Astrocyte (in vitro differentiated cells and primary cell): ENCODE data around the gene DNAH9. TPM values are rescaled to one million over a fixed set of nuclear protein-coding genes. Genes with fewer than 3 reads are reported as not detected.

ENCODE experiments used
- DNase-seq: peaks from one replicate; pipeline ENCODE4 v3.0.0-alpha.2; 2010; ENCODE audit warnings: low read depth
- FAIRE-seq: peaks from 2 replicates; lab custom pipeline; 2011; peaks lifted over from hg19 to GRCh38; lab: Jason Lieb, UNC
- H2AFZ ChIP-seq: 2 replicates; pipeline ENCODE4 v1.6.0; 2012; ENCODE audit warnings: low read depth, low read length, inconsistent platforms
- H3K27ac ChIP-seq: 2 replicates; pipeline ENCODE4 v1.5.1; 2011; ENCODE audit warnings: low read depth, low read length, inconsistent platforms
- H3K27me3 ChIP-seq: 2 replicates; pipeline ENCODE4 v1.6.0; 2011; ENCODE audit warnings: low read length, inconsistent platforms; ENCODE audit not compliant: insufficient read depth
- H3K36me3 ChIP-seq: 2 replicates; pipeline ENCODE4 v1.5.1; 2011; ENCODE audit warnings: low read length, inconsistent platforms; ENCODE audit not compliant: insufficient read depth
- H3K4me1 ChIP-seq: 2 replicates; pipeline ENCODE4 v1.5.1; 2011; ENCODE audit warnings: low read length, inconsistent platforms; ENCODE audit not compliant: insufficient read depth
- H3K4me2 ChIP-seq: 2 replicates; pipeline ENCODE4 v1.6.0; 2012; ENCODE audit warnings: low read length, inconsistent platforms
- H3K4me3 ChIP-seq: 2 replicates; pipeline ENCODE4 v1.5.1; 2011; ENCODE audit warnings: low read depth, mild to moderate bottlenecking, low read length, inconsistent platforms; ENCODE audit not compliant: insufficient read depth
- H3K79me2 ChIP-seq: 2 replicates; pipeline ENCODE4 v1.6.0; 2012; ENCODE audit warnings: mild to moderate bottlenecking, low read length, inconsistent platforms; ENCODE audit not compliant: insufficient read depth
- H3K9ac ChIP-seq: 2 replicates; pipeline ENCODE4 v1.6.0; 2012; ENCODE audit warnings: mild to moderate bottlenecking, low read length, inconsistent platforms
- H3K9me3 ChIP-seq: 2 replicates; pipeline ENCODE4 v1.5.1; 2012; ENCODE audit warnings: low read depth, mild to moderate bottlenecking, low read length, inconsistent platforms; ENCODE audit not compliant: insufficient read depth
- H4K20me1 ChIP-seq: 2 replicates; pipeline ENCODE4 v1.6.0; 2012; ENCODE audit warnings: low read length, inconsistent platforms; ENCODE audit not compliant: insufficient read depth
- H3K27ac Mint-ChIP-seq: one replicate; pipeline ENCODE4 v1.8.0; 2021; ENCODE audit warnings: mild to moderate bottlenecking, mixed read lengths; ENCODE audit not compliant: unreplicated experiment
- H3K27me3 Mint-ChIP-seq: one replicate; pipeline ENCODE4 v1.8.0; 2021; ENCODE audit warnings: low read depth, mixed read lengths; ENCODE audit not compliant: unreplicated experiment
- H3K36me3 Mint-ChIP-seq: one replicate; pipeline ENCODE4 v1.8.0; 2021; ENCODE audit warnings: low read depth, mixed read lengths; ENCODE audit not compliant: unreplicated experiment
- H3K4me1 Mint-ChIP-seq: one replicate; pipeline ENCODE4 v1.8.0; 2021; ENCODE audit warnings: low read depth, mixed read lengths; ENCODE audit not compliant: unreplicated experiment
- H3K4me3 Mint-ChIP-seq: one replicate; pipeline ENCODE4 v1.8.0; 2021; ENCODE audit warnings: mild to moderate bottlenecking, moderate library complexity, mixed read lengths; ENCODE audit not compliant: unreplicated experiment
- H3K9me3 Mint-ChIP-seq: one replicate; pipeline ENCODE4 v1.8.0; 2021; ENCODE audit warnings: mild to moderate bottlenecking, mixed read lengths; ENCODE audit not compliant: unreplicated experiment
- CTCF ChIP-seq: IDR thresholded peaks from 2 replicates; pipeline ENCODE4 v1.5.1; 2011; ENCODE audit warnings: low read depth, mild to moderate bottlenecking, inconsistent platforms, low read length, moderate library complexity; ENCODE audit not compliant: insufficient read depth
- EZH2 ChIP-seq: IDR thresholded peaks from 2 replicates; pipeline ENCODE4 v1.6.1; 2012; ENCODE audit warnings: mild to moderate bottlenecking, low read length, inconsistent platforms; ENCODE audit not compliant: insufficient read depth
- total RNA-seq: library from RNA; stranded (reverse); gene quantifications from 2 replicates; pipeline ENCODE4 v1.2.1, GENCODE V29; 2021

DNAH9 gene
- total RNA-seq, 1 donor from 2014 or later, result not detected

- H3K4me2 ChIP-seq, result no peak overlapping the region
- H3K4me1 Mint-ChIP-seq, result no peaks in the 10 kb centered on the region
- no peaks in the 10 kb centered on the region for H3K36me3 Mint-ChIP-seq
- H3K4me1 ChIP-seq, result no peaks in the 10 kb centered on the region
- no peak for FAIRE-seq
- H3K9ac ChIP-seq, result no peak overlapping the region
- no peaks in the 10 kb centered on the region for H3K27me3 ChIP-seq
- H3K9me3 Mint-ChIP-seq, result peaks cover 10% of the 10 kb centered on the region
- no peak overlapping the region for H3K4me3 Mint-ChIP-seq
- no peak for TF ChIP-seq CTCF
- TF ChIP-seq EZH2, result no peak
- H3K9me3 ChIP-seq, result no peaks in the 10 kb centered on the region
- no peak overlapping the region for H3K27ac Mint-ChIP-seq
- no peak overlapping the region for H3K4me3 ChIP-seq
- H2AFZ ChIP-seq, result no peak overlapping the region
- DNase-seq, result no peak
- H3K27me3 Mint-ChIP-seq, result no peaks in the 10 kb centered on the region
- H4K20me1 ChIP-seq, result no peaks in the 10 kb centered on the region
- no peak overlapping the region for H3K27ac ChIP-seq
- no peaks in the 10 kb centered on the region for H3K36me3 ChIP-seq
- no peaks in the 10 kb centered on the region for H3K79me2 ChIP-seq
Measured at GRCh38 chr17:11925262-11926021, 327.2 kb downstream of the DNAH9 start.

GRCh38 chr17:11928436-11928835 lies 330.2 kb downstream of the DNAH9 start:
- H3K27ac ChIP-seq, result no peak overlapping the region
- H3K9ac ChIP-seq, result no peak overlapping the region
- no peaks in the 10 kb centered on the region for H4K20me1 ChIP-seq
- H3K4me3 Mint-ChIP-seq, result no peak overlapping the region
- DNase-seq (no peak), FAIRE-seq (no peak)
- no peak overlapping the region for H3K4me2 ChIP-seq
- no peak for TF ChIP-seq CTCF
- no peak for TF ChIP-seq EZH2
- no peak overlapping the region for H3K4me3 ChIP-seq
- H2AFZ ChIP-seq, result no peak overlapping the region
- H3K79me2 ChIP-seq, result no peaks in the 10 kb centered on the region
- no peaks in the 10 kb centered on the region for H3K27me3 ChIP-seq
- H3K27me3 Mint-ChIP-seq, result no peaks in the 10 kb centered on the region
- peaks cover 13% of the 10 kb centered on the region for H3K9me3 Mint-ChIP-seq
- H3K4me1 Mint-ChIP-seq, result no peaks in the 10 kb centered on the region
- H3K36me3 Mint-ChIP-seq, result no peaks in the 10 kb centered on the region
- no peaks in the 10 kb centered on the region for H3K4me1 ChIP-seq
- H3K9me3 ChIP-seq, result no peaks in the 10 kb centered on the region
- no peak overlapping the region for H3K27ac Mint-ChIP-seq
- no peaks in the 10 kb centered on the region for H3K36me3 ChIP-seq

- Histone ChIP-seq H3K4me3 (no peak overlapping the region), H4K20me1 (no peaks in the 10 kb centered on the region), H3K27me3 (no peaks in the 10 kb centered on the region), H3K4me1 (no peaks in the 10 kb centered on the region), H3K9ac (no peak overlapping the region), H3K27ac (no peak overlapping the region), H3K4me2 (no peak overlapping the region), H2AFZ (no peak overlapping the region), H3K9me3 (no peaks in the 10 kb centered on the region), H3K36me3 (no peaks in the 10 kb centered on the region), H3K79me2 (no peaks in the 10 kb centered on the region)
- H3K9me3 Mint-ChIP-seq, result peaks cover 7% of the 10 kb centered on the region
- DNase-seq, result no peak
- no peak overlapping the region for H3K4me3 Mint-ChIP-seq
- H3K27ac Mint-ChIP-seq, result no peak overlapping the region
- no peaks in the 10 kb centered on the region for H3K4me1 Mint-ChIP-seq
- no peaks in the 10 kb centered on the region for H3K36me3 Mint-ChIP-seq
- FAIRE-seq, result no peak
- TF ChIP-seq CTCF, result no peak
- TF ChIP-seq EZH2, result no peak
- peaks cover 11% of the 10 kb centered on the region for H3K27me3 Mint-ChIP-seq
Measured at GRCh38 chr17:11932337-11932898, 334.1 kb downstream of the DNAH9 start.
